SKM-1 treated with dmso at 0.1 percent for 144 hours (cell line): Measurements from ENCODE around the gene PRKACA.
A peak's percentile ranks its signal among the peaks of the same experiment; 100 is the strongest.

Experiments
- DNase-seq: peaks from one replicate; lab custom pipeline; 2025; ENCODE audit not compliant: unreplicated experiment; lab: John Stamatoyannopoulos, UW

Gene PRKACA

GRCh38 chr19:14117668-14118164 lies at the start of gene PRKACA:
PRKACA (minus strand) TSS chr19:14117762; CDS start chr19:14117547, 215 bp downstream.
- DNase-seq = peak; percentile 99

GRCh38 chr19:14166999-14167575 lies 49.5 kb upstream of the PRKACA start:
- DNase-seq = no peak

GRCh38 chr19:14165990-14166830 lies 48.6 kb upstream of the PRKACA start:
- DNase-seq = no peak

GRCh38 chr19:14164724-14165493 lies 47.3 kb upstream of the PRKACA start:
- DNase-seq = no peak

- DNase-seq = no peak
Measured at GRCh38 chr19:14164082-14164481, 46.5 kb upstream of the PRKACA start.

- no peak for DNase-seq
Measured at GRCh38 chr19:14162871-14163297, 45.3 kb upstream of the PRKACA start.

GRCh38 chr19:14161305-14161704 lies 43.7 kb upstream of the PRKACA start:
- no peak for DNase-seq

GRCh38 chr19:14160017-14160703 lies 42.6 kb upstream of the PRKACA start:
- no peak for DNase-seq

GRCh38 chr19:14159059-14159458 lies 41.5 kb upstream of the PRKACA start:
- no peak for DNase-seq

GRCh38 chr19:14158276-14159023 lies 40.9 kb upstream of the PRKACA start:
- DNase-seq = no peak

GRCh38 chr19:14156971-14157717 lies 39.6 kb upstream of the PRKACA start:
- no peak for DNase-seq

GRCh38 chr19:14156122-14156521 lies 38.6 kb upstream of the PRKACA start:
- DNase-seq = no peak

- no peak for DNase-seq
Measured at GRCh38 chr19:14155371-14155770, 37.8 kb upstream of the PRKACA start.

- no peak for DNase-seq
Measured at GRCh38 chr19:14152713-14153112, 35.2 kb upstream of the PRKACA start.

GRCh38 chr19:14150770-14151661 lies 33.5 kb upstream of the PRKACA start:
- DNase-seq = no peak

- no peak for DNase-seq
Measured at GRCh38 chr19:14150041-14150769, 32.6 kb upstream of the PRKACA start.

- no peak for DNase-seq
Measured at GRCh38 chr19:14149509-14149994, 32.0 kb upstream of the PRKACA start.
